HCT116 (cell line): ENCODE measurements around the gene PTPN2. TPM values are rescaled to one million over a fixed set of nuclear protein-coding genes. Genes with fewer than 3 reads are reported as not detected.
"Not testable (repeated sequence)": the region's sequence is repeated elsewhere in the genome, so short reads cannot be mapped to it uniquely, and the experiment has no call there.

ENCODE experiments used
- ATAC-seq: fragments of 200-7000 bp; cut with Tn5 transposase; 2 replicates; pipeline ENCODE4 v1.9.1; 2020; ENCODE audit warnings: mild to moderate bottlenecking, moderate library complexity
- BruUV-seq: library from RNA; stranded (reverse); fragments of 400-500 nt; replicated peaks from 2 replicates; lab custom pipeline; 2021; lab: Mats Ljungman, UMichigan
- CTCF ChIA-PET: fragments of 300-600 bp; sonication (Branson Sonifier 250); formaldehyde crosslinking; loops from one replicate; lab custom pipeline; 2021; ENCODE audit warnings: antibody characterized with exemption; lab: Charles Lee
- POLR2A ChIA-PET: fragments of 300-600, 350-600 bp; sonication (Branson Sonifier 250); formaldehyde crosslinking; loops from one replicate; lab custom pipeline; 2021; ENCODE audit warnings: antibody characterized with exemption; lab: Charles Lee
- RAD21 ChIA-PET, 2 experiments: fragments of 300-600 bp; sonication (Branson Sonifier 250); formaldehyde crosslinking; loops; one replicate each; lab custom pipeline; 2023; ENCODE audit warnings: low total read pairs in 2 of 2; ENCODE audit not compliant: uncharacterized antibody in 2 of 2, unreplicated experiment in 2 of 2, low non-redundant PET in 1 of 2; lab: Charles Lee
- DNase-seq: peaks from one replicate; pipeline ENCODE4 v3.0.0-alpha.2; 2010; ENCODE audit warnings: low read depth, low spot score
- H2AFZ ChIP-seq: fragments of 200-600 bp; shearing (Covaris generic), sonication (generic); 2 replicates; pipeline ENCODE4 v1.6.1; 2017; ENCODE audit warnings: low read depth, mixed run types, mixed read lengths, antibody characterized with exemption, low read length; ENCODE audit not compliant: poor library complexity, severe bottlenecking
- H3K27ac ChIP-seq: 2 replicates; pipeline ENCODE4 v1.5.1; 2012; ENCODE audit warnings: low read depth, low read length
- H3K27me3 ChIP-seq: fragments of 200-600 bp; sonication (generic); 2 replicates; pipeline ENCODE4 v1.6.1; 2016; ENCODE audit warnings: mixed run types, low read length, mixed read lengths; ENCODE audit not compliant: insufficient read depth
- H3K36me3 ChIP-seq, 2 experiments: fragments of 200-500 bp in 1 of 2; fragments of 200-600 bp in 1 of 2; sonication (Bioruptor generic) in 1 of 2; sonication (generic) in 1 of 2; 2 replicates each; pipeline versions ENCODE4 v1.5.1 to v1.6.1; 2014 to 2016; ENCODE audit warnings: low read length in 2 of 2, inconsistent platforms in 1 of 2, mixed read lengths in 1 of 2, mixed run types in 1 of 2; ENCODE audit not compliant: insufficient read depth in 2 of 2, control insufficient read depth in 1 of 2
- H3K4me1 ChIP-seq, 2 experiments: fragments of 200-600 bp in 1 of 2; sonication (generic) in 1 of 2; 2 replicates each; pipeline versions ENCODE4 v1.5.1 to v1.6.1; 2012 to 2017; ENCODE audit warnings: low read length in 2 of 2, inconsistent platforms in 1 of 2, mild to moderate bottlenecking in 1 of 2, mixed read lengths in 1 of 2, mixed run types in 1 of 2, moderate library complexity in 1 of 2; ENCODE audit not compliant: insufficient read depth in 2 of 2, control insufficient read depth in 1 of 2
- H3K4me2 ChIP-seq: fragments of 200-600 bp; sonication (generic); 2 replicates; pipeline ENCODE4 v1.6.1; 2017; ENCODE audit warnings: mixed run types, low read length, mixed read lengths
- H3K4me3 ChIP-seq, 2 experiments: fragments of 200-600 bp in 1 of 2; sonication (generic) in 1 of 2; replicated peaks in 1 of 2; 2 replicates each; pipeline ENCODE4 v1.5.1; 2011 to 2016; ENCODE audit warnings: low read length in 2 of 2, control low read depth in 1 of 2, low read depth in 1 of 2, mild to moderate bottlenecking in 1 of 2, mixed read lengths in 1 of 2, mixed run types in 1 of 2
- H3K79me2 ChIP-seq: fragments of 200-600 bp; sonication (generic); 2 replicates; pipeline ENCODE4 v1.6.1; 2017; ENCODE audit warnings: mild to moderate bottlenecking, mixed run types, low read length, moderate library complexity, mixed read lengths; ENCODE audit not compliant: insufficient read depth
- H3K9ac ChIP-seq: fragments of 200-600 bp; sonication (generic); 2 replicates; pipeline ENCODE4 v1.6.1; 2016; ENCODE audit warnings: low read length, mixed read lengths
- H3K9me2 ChIP-seq: fragments of 200-600 bp; sonication (generic), shearing (Covaris generic); 2 replicates; pipeline ENCODE4 v1.6.1; 2017; ENCODE audit warnings: mixed run types, mild to moderate bottlenecking, moderate library complexity; ENCODE audit not compliant: insufficient read depth
- H3K9me3 ChIP-seq, 2 experiments: fragments of 200-500 bp in 1 of 2; fragments of 200-600 bp in 1 of 2; sonication (Bioruptor generic) in 1 of 2; sonication (generic) in 1 of 2; 2 replicates each; pipeline ENCODE4 v1.6.1; 2014 to 2017; ENCODE audit warnings: low read length in 2 of 2, mixed read lengths in 2 of 2, inconsistent platforms in 1 of 2, low read depth in 1 of 2, mild to moderate bottlenecking in 1 of 2, mixed run types in 1 of 2, moderate library complexity in 1 of 2; ENCODE audit not compliant: control insufficient read depth in 1 of 2, insufficient read depth in 1 of 2
- H4K20me1 ChIP-seq: fragments of 200-600 bp; sonication (generic), shearing (Covaris generic); 2 replicates; pipeline ENCODE4 v1.6.1; 2017; ENCODE audit warnings: mixed run types, mild to moderate bottlenecking, moderate library complexity; ENCODE audit not compliant: insufficient read depth
- EZH2phosphoT487 ChIP-seq: fragments of 200-600 bp; IDR thresholded peaks from 2 replicates; pipeline ENCODE4 v1.6.1; 2018; ENCODE audit warnings: antibody characterized with exemption, borderline replicate concordance
- SRF ChIP-seq: IDR thresholded peaks from 2 replicates; pipeline ENCODE4 v1.6.1; 2012; ENCODE audit warnings: low read depth
- intact Hi-C: fragments of 100-400 bp; cut with micrococcal nuclease; formaldehyde crosslinking; loops from 2 replicates; pipeline ENCODE4 v1.10.0; 2022
- total RNA-seq: library from RNA; stranded (reverse); gene quantifications from one replicate; pipeline ENCODE4 v1.2.1, GENCODE V29; 2021; ENCODE audit not compliant: unreplicated experiment

Gene PTPN2
- total RNA-seq, 1 experiment from 2014 or later: 50.3 TPM

- Histone ChIP-seq H3K4me3 (no peak overlapping the region), H3K36me3 (no peaks in the 10 kb centered on the region), H3K27ac (no peak overlapping the region), H3K9me3 (no peaks in the 10 kb centered on the region), H3K79me2 (no peaks in the 10 kb centered on the region), H3K9ac (no peak overlapping the region), H4K20me1 (no peaks in the 10 kb centered on the region), H3K9me2 (no peaks in the 10 kb centered on the region), H3K27me3 (no peaks in the 10 kb centered on the region), H3K4me1 (no peaks in the 10 kb centered on the region), H3K4me2 (no peak overlapping the region), H2AFZ (peak overlapping the region; percentile 9)
- ChIA-PET POLR2A (interaction anchor here (1.0 kb wide), 1 partner anchor 21 kb away, joined by 3 read pairs; the partner anchor contains the start of gene PTPN2), CTCF (no interaction called here), RAD21 (interaction anchor here in 1 of 2 experiments (0.6 kb wide), 1 partner anchor 21 kb away, joined by 4 read pairs; no protein-coding TSS in a partner anchor)
- BruUV-seq: no TSS peak
- intact Hi-C loops: loop anchor here (10.0 kb wide), 1 partner anchor 49 kb away; no protein-coding TSS in a partner anchor
- no peak for ATAC-seq
- DNase-seq: no peak
- TF ChIP-seq EZH2phosphoT487: no peak
- TF ChIP-seq SRF: 0 out of 2 replicates have a peak, but pooled peaks have one; percentile 26
Observed at GRCh38 chr18:12904012-12904516, 20.0 kb upstream of the PTPN2 start.

GRCh38 chr18:12901208-12901607, 17.2 kb upstream of the PTPN2 start:
- H3K9me3 ChIP-seq, POLR2A ChIA-PET, H3K36me3 ChIP-seq, CTCF ChIA-PET, ATAC-seq, RAD21 ChIA-PET, H3K9me2 ChIP-seq, H2AFZ ChIP-seq, DNase-seq, H3K9ac ChIP-seq, BruUV-seq, H3K27me3 ChIP-seq, H3K4me1 ChIP-seq, H3K4me2 ChIP-seq, H3K27ac ChIP-seq, H3K4me3 ChIP-seq, H3K79me2 ChIP-seq, H4K20me1 ChIP-seq: not testable (repeated sequence)
- intact Hi-C loops: loop anchor here (10.0 kb wide), 1 partner anchor 46 kb away; no protein-coding TSS in a partner anchor

- CTCF ChIA-PET: interaction anchor here (0.7 to 1.6 kb wide), 2 partner anchors 10 to 656 kb away, joined by 4 to 5 read pairs; no protein-coding TSS in a partner anchor
- DNase-seq, H3K27ac ChIP-seq, H3K79me2 ChIP-seq, H3K9me2 ChIP-seq, RAD21 ChIA-PET, ATAC-seq, H2AFZ ChIP-seq, H3K4me3 ChIP-seq, intact Hi-C loops, H4K20me1 ChIP-seq, H3K36me3 ChIP-seq, POLR2A ChIA-PET, H3K4me2 ChIP-seq, H3K4me1 ChIP-seq, H3K9ac ChIP-seq, H3K9me3 ChIP-seq, BruUV-seq, H3K27me3 ChIP-seq: not testable (repeated sequence)
Observed at GRCh38 chr18:12896784-12897333, 12.8 kb upstream of the PTPN2 start.
